T-cell (primary cell): Measurements from ENCODE around the gene IFNA14. TPM values are rescaled to one million over a fixed set of nuclear protein-coding genes. Genes with fewer than 3 reads are reported as not detected.
"Not testable (repeated sequence)": the region's sequence is repeated elsewhere in the genome, so short reads cannot be mapped to it uniquely, and the experiment has no call there.

Experiments
- ATAC-seq, 4 experiments: fragments of 200-7000 bp in 3 of 4; fragments of 150-1000 bp in 1 of 4; cut with Tn5 transposase; replicated peaks in 1 of 4; 1 replicate in 3 of 4; 2 replicates in 1 of 4; pipeline ENCODE4 v1.10.0; 2021; ENCODE audit warnings: moderate library complexity in 3 of 4, mild to moderate bottlenecking in 2 of 4, moderate number of reproducible peaks in 1 of 4
- CTCF ChIA-PET, 2 donors: fragments of 300-600 bp; sonication (Branson Sonifier 250); formaldehyde crosslinking; loops; one replicate each; lab custom pipeline; 2022; ENCODE audit warnings: antibody characterized with exemption in 2 of 2; lab: Charles Lee
- POLR2A ChIA-PET, 2 donors: fragments of 300-600 bp; sonication (Branson Sonifier 250); formaldehyde crosslinking; loops; one replicate each; lab custom pipeline; 2022; ENCODE audit warnings: antibody characterized with exemption in 2 of 2; lab: Charles Lee
- DNase-seq, 35 experiments: peaks; one replicate each; pipeline versions ENCODE4 v3.0.0 to v3.0.0-alpha.2; 2013 to 2023
- H3K27ac ChIP-seq: one replicate; pipeline ENCODE4 v1.5.1; 2013; ENCODE audit warnings: low read length
- H3K27me3 ChIP-seq, 2 experiments: replicated peaks in 1 of 2; 1 replicate in 1 of 2; 2 replicates in 1 of 2; pipeline versions ENCODE4 v1.6.1 to v1.7.0; 2013; ENCODE audit warnings: low read length in 1 of 2, mixed read lengths in 1 of 2; ENCODE audit not compliant: control insufficient read depth in 2 of 2, insufficient read depth in 2 of 2; ENCODE audit errors: extremely low read depth in 1 of 2
- H3K36me3 ChIP-seq, 2 donors: 1 replicate in 1 of 2; 2 replicates in 1 of 2; pipeline versions ENCODE4 v1.6.1 to v1.7.0; 2013; ENCODE audit warnings: low read length in 1 of 2; ENCODE audit not compliant: control insufficient read depth in 2 of 2, insufficient read depth in 1 of 2; ENCODE audit errors: extremely low read depth in 1 of 2
- H3K4me1 ChIP-seq, 2 experiments: 1 replicate in 1 of 2; 2 replicates in 1 of 2; pipeline versions ENCODE4 v1.6.1 to v1.7.0; 2013; ENCODE audit warnings: low read length in 2 of 2, mixed read lengths in 1 of 2; ENCODE audit not compliant: insufficient read depth in 2 of 2, control insufficient read depth in 1 of 2; ENCODE audit errors: extremely low read depth in 1 of 2
- H3K4me3 ChIP-seq, 2 donors: 1 replicate in 1 of 2; 2 replicates in 1 of 2; pipeline versions ENCODE4 v1.5.1 to v1.7.0; 2013; ENCODE audit warnings: mild to moderate bottlenecking in 2 of 2, low read length in 1 of 2, moderate library complexity in 1 of 2; ENCODE audit not compliant: control insufficient read depth in 1 of 2; ENCODE audit errors: extremely low read depth in 1 of 2
- H3K9me3 ChIP-seq: 2 replicates; pipeline ENCODE4 v1.7.0; 2013
- H3K27ac Mint-ChIP-seq, 2 donors: one replicate each; pipeline ENCODE4 v1.8.0; 2020 to 2021; ENCODE audit warnings: mild to moderate bottlenecking in 2 of 2, mixed read lengths in 2 of 2
- H3K27me3 Mint-ChIP-seq, 2 donors: one replicate each; pipeline ENCODE4 v1.8.0; 2021 to 2022; ENCODE audit warnings: mixed read lengths in 2 of 2
- H3K36me3 Mint-ChIP-seq: one replicate; pipeline ENCODE4 v1.8.0; 2021; ENCODE audit warnings: mixed read lengths
- H3K4me1 Mint-ChIP-seq, 3 donors: one replicate each; pipeline ENCODE4 v1.8.0; 2020 to 2022; ENCODE audit warnings: mixed read lengths in 3 of 3, mild to moderate bottlenecking in 1 of 3
- H3K4me3 Mint-ChIP-seq, 3 donors: one replicate each; pipeline ENCODE4 v1.8.0; 2020 to 2022; ENCODE audit warnings: mild to moderate bottlenecking in 3 of 3, mixed read lengths in 3 of 3, moderate library complexity in 3 of 3
- H3K9me3 Mint-ChIP-seq, 3 donors: one replicate each; pipeline ENCODE4 v1.8.0; 2020 to 2022; ENCODE audit warnings: mixed read lengths in 3 of 3
- WGBS: methylation state at CpG from one replicate; pipeline ENCODE4 v1.1.5; 2013; ENCODE audit warnings: missing lambda C conversion rate; ENCODE audit not compliant: insufficient coverage; 5-methylcytosine and 5-hydroxymethylcytosine counted together
- total RNA-seq, 35 experiments: library from RNA in 6 of 35; stranded (reverse) in 6 of 35; fragments of 120-200 nt in 1 of 35; gene quantifications; one replicate each; pipeline versions ENCODE4 v1.2.1 to v1.2.4 and lab custom pipeline; 2013 to 2026

The IFNA14 gene
- total RNA-seq, 5 donors from 2014 or later (not counting 1 experiment from before 2014, with no cell fraction given) = not detected

- Histone ChIP-seq H3K4me1 (peaks cover 3 to 5% of the 10 kb centered on the region in 2 experiments), H3K4me3 (no peak overlapping the region), H3K36me3 (no peaks in the 10 kb centered on the region), H3K27ac (no peak overlapping the region), H3K27me3 (peaks cover 0 to 2% of the 10 kb centered on the region in 2 experiments), H3K9me3 (no peaks in the 10 kb centered on the region)
- no peaks in the 10 kb centered on the region for H3K36me3 Mint-ChIP-seq
- H3K4me3 Mint-ChIP-seq = no peak overlapping the region
- H3K4me1 Mint-ChIP-seq = peaks cover 5 to 13% (median 8%) of the 10 kb centered on the region in 3 donors
- WGBS = 81% methylated on average over 3 of the region's 4 CpGs
- ChIA-PET POLR2A (no interaction called here), CTCF (interaction anchor here (0.7 to 1.7 kb wide), 7 partner anchors 16 to 204 kb away, joined by 3 to 6 read pairs (median 4); no protein-coding TSS in a partner anchor)
- ATAC-seq (no peak), DNase-seq (no peak)
- no peak overlapping the region for H3K27ac Mint-ChIP-seq
- peaks cover 12 to 14% of the 10 kb centered on the region in 2 donors for H3K27me3 Mint-ChIP-seq
- no peaks in the 10 kb centered on the region for H3K9me3 Mint-ChIP-seq
These were observed 11.8 kb upstream of the IFNA14 start for GRCh38 chr9:21251638-21252037.

GRCh38 chr9:21251190-21251589 lies 11.4 kb upstream of the IFNA14 start:
- peak in 1 of 4 experiments; percentile 11 for ATAC-seq

GRCh38 chr9:21244836-21245235 lies 5.0 kb upstream of the IFNA14 start:
- Mint-ChIP-seq H3K4me3 (no peak overlapping the region), H3K27ac (no peak overlapping the region), H3K9me3 (no peaks in the 10 kb centered on the region), H3K4me1 (no peaks in the 10 kb centered on the region), H3K27me3 (peaks cover 13 to 16% of the 10 kb centered on the region in 2 donors), H3K36me3 (no peaks in the 10 kb centered on the region)
- WGBS = 44% methylated on average over 2 of the region's 2 CpGs
- no peak for DNase-seq
- H3K9me3 ChIP-seq = no peaks in the 10 kb centered on the region
- H3K36me3 ChIP-seq = no peaks in the 10 kb centered on the region
- POLR2A ChIA-PET = no interaction called here
- no peaks in the 10 kb centered on the region for H3K27me3 ChIP-seq
- H3K27ac ChIP-seq = no peak overlapping the region
- no peaks in the 10 kb centered on the region for H3K4me1 ChIP-seq
- ATAC-seq = no peak
- no peak overlapping the region for H3K4me3 ChIP-seq
- CTCF ChIA-PET = no interaction called here

More at GRCh38 chr9:21251190-21251589, 11.4 kb upstream of the IFNA14 start:
- Histone ChIP-seq H3K4me3 (no peak overlapping the region), H3K9me3 (no peaks in the 10 kb centered on the region), H3K27me3 (peaks cover 0 to 2% of the 10 kb centered on the region in 2 experiments), H3K4me1 (peaks cover 3 to 5% of the 10 kb centered on the region in 2 experiments), H3K36me3 (no peaks in the 10 kb centered on the region), H3K27ac (no peak overlapping the region)
- ChIA-PET CTCF (interaction anchor here in 1 of 2 donors (0.8 to 1.7 kb wide), 4 partner anchors 16 to 75 kb away, joined by 3 to 6 read pairs (median 4); no protein-coding TSS in a partner anchor), POLR2A (no interaction called here)
- no peak for DNase-seq
- 54% methylated on average over 1 of the region's 1 CpG for WGBS
- no peaks in the 10 kb centered on the region for H3K9me3 Mint-ChIP-seq
- no peak overlapping the region for H3K4me3 Mint-ChIP-seq
- peaks cover 12 to 16% of the 10 kb centered on the region in 2 donors for H3K27me3 Mint-ChIP-seq
- H3K4me1 Mint-ChIP-seq = peaks cover 5 to 13% (median 8%) of the 10 kb centered on the region in 3 donors
- H3K27ac Mint-ChIP-seq = no peak overlapping the region
- no peaks in the 10 kb centered on the region for H3K36me3 Mint-ChIP-seq

DNA sequence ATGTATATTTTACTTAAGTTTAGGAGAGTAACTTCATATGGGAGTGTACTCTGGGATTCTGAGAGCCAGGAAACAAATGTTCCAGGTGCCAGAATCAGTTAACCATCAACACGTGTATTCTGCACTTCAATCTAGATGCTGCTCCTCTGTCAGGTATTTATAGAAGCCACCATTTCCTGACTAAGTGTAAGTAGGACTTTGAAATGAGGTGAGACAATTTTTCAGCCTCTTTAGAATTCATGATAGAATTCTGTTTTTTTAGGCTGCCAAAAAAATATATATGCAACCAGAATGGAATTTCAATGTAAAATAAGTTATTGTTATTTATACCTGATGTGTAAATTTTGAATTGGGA lies 3.5 kb downstream of the IFNA14 start:
- WGBS = no CpG with 5 or more reads among the region's 1 CpG
- H3K27ac Mint-ChIP-seq, H3K27me3 ChIP-seq, H3K27ac ChIP-seq, H3K36me3 Mint-ChIP-seq, H3K9me3 Mint-ChIP-seq, H3K4me3 ChIP-seq, H3K9me3 ChIP-seq, H3K36me3 ChIP-seq, DNase-seq, H3K4me1 ChIP-seq, H3K27me3 Mint-ChIP-seq, POLR2A ChIA-PET: not testable (repeated sequence)
- Mint-ChIP-seq H3K4me1 (peaks cover 11 to 15% (median 11%) of the 10 kb centered on the region in 3 donors), H3K4me3 (peak overlapping the region in 2 of 3 donors; percentile 50 to 63)
- CTCF ChIA-PET = interaction anchor here (0.6 to 1.8 kb wide), 15 partner anchors 16 to 864 kb away, joined by 3 to 7 read pairs (median 3); no protein-coding TSS in a partner anchor
- ATAC-seq = peak in 1 of 4 experiments; percentile 57

- H3K9me3 Mint-ChIP-seq, H3K4me1 ChIP-seq, H3K27ac ChIP-seq, H3K27me3 ChIP-seq, H3K36me3 Mint-ChIP-seq, H3K4me3 ChIP-seq, H3K27me3 Mint-ChIP-seq, H3K36me3 ChIP-seq, H3K9me3 ChIP-seq: not testable (repeated sequence)
- DNase-seq (peak in 14 of 35 experiments; percentile 4 to 61 (median 14)), ATAC-seq (peak; percentile 67 to 88 (median 76))
- 0% methylated on average over 1 of the region's 8 CpGs for WGBS
- ChIA-PET POLR2A (interaction anchor here in 1 of 2 donors (0.6 kb wide), 1 partner anchor 1169 kb away, joined by 3 read pairs; no protein-coding TSS in a partner anchor), CTCF (interaction anchor here (0.6 to 1.8 kb wide), 17 partner anchors 13 to 863 kb away, joined by 3 to 7 read pairs (median 3); no protein-coding TSS in a partner anchor)
- Mint-ChIP-seq H3K4me1 (peaks cover 11 to 15% (median 11%) of the 10 kb centered on the region in 3 donors), H3K4me3 (peak overlapping the region; percentile 25 to 63 (median 50)), H3K27ac (peak overlapping the region; percentile 24 to 59)
These were observed 4.1 kb downstream of the IFNA14 start for GRCh38 chr9:21235468-21236359.

DNA sequence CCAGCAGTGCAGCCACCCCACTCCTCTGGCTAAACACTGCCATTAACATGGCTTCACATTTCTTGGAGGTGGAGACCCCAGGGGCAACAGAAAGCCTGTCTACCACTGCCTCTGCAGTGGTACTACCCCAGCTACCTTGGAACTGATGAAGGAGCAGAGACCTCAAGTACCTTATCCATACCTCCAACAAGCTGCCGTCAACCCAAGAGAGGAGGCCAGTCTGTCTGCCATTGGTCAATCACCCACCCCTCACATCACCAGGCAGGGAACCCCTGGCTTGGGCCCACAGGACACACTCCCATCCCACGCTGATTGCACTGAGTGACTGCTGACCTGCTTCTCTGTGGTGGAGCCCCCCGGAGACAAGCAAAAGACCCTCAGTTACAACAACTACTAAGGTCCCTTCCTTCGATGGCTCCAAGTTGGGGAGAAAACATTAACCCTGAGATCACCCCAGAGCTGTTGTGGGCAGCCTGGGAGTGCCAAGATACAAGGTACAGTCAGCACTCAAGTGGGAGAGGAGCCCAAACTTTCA lies 5.6 kb downstream of the IFNA14 start:
- no peak overlapping the region for H3K4me3 Mint-ChIP-seq
- H3K4me3 ChIP-seq = no peak overlapping the region
- CTCF ChIA-PET = interaction anchor here in 1 of 2 donors (0.5 kb wide), 1 partner anchor 162 kb away, joined by 3 read pairs; no protein-coding TSS in a partner anchor

More for the DNA sequence above, 5.6 kb downstream of the IFNA14 start:
- POLR2A ChIA-PET = no interaction called here
- 90% methylated on average over 2 of the region's 4 CpGs for WGBS
- Mint-ChIP-seq H3K27ac (no peak overlapping the region), H3K4me1 (peaks cover 11 to 15% (median 11%) of the 10 kb centered on the region in 3 donors), H3K9me3 (no peaks in the 10 kb centered on the region), H3K36me3 (no peaks in the 10 kb centered on the region), H3K27me3 (peaks cover 4% of the 10 kb centered on the region in 2 donors)
- no peaks in the 10 kb centered on the region for H3K9me3 ChIP-seq
- ATAC-seq = no peak
- peaks cover 0 to 6% of the 10 kb centered on the region in 2 experiments for H3K4me1 ChIP-seq
- H3K27me3 ChIP-seq = no peaks in the 10 kb centered on the region
- H3K36me3 ChIP-seq = no peaks in the 10 kb centered on the region
- H3K27ac ChIP-seq = no peak overlapping the region
- no peak for DNase-seq
